Hepatocyte (in vitro differentiated cells): ENCODE data around the gene GRM1. TPM values are rescaled to one million over a fixed set of nuclear protein-coding genes. Genes with fewer than 3 reads are reported as not detected.

ENCODE experiments used
- DNase-seq: peaks from one replicate; pipeline ENCODE4 v3.0.0-alpha.2; 2016; ENCODE audit warnings: low spot score
- H2AFZ ChIP-seq: fragments of 200-600 bp; sonication (generic); 2 replicates; pipeline ENCODE4 v1.6.0; 2016; ENCODE audit warnings: antibody characterized with exemption, mild to moderate bottlenecking
- H3K27ac ChIP-seq: fragments of 200-600 bp; sonication (generic); 2 replicates; pipeline ENCODE4 v1.5.1; 2016; ENCODE audit warnings: mild to moderate bottlenecking
- H3K27me3 ChIP-seq: fragments of 200-600 bp; sonication (generic); 2 replicates; pipeline ENCODE4 v1.6.1; 2016
- H3K36me3 ChIP-seq: fragments of 200-600 bp; sonication (generic); replicated peaks from 2 replicates; pipeline ENCODE4 v1.5.1; 2016; ENCODE audit warnings: low read depth; ENCODE audit not compliant: insufficient read depth
- H3K4me1 ChIP-seq: fragments of 200-600 bp; sonication (generic); 2 replicates; pipeline ENCODE4 v1.5.1; 2016; ENCODE audit warnings: mild to moderate bottlenecking, moderate library complexity; ENCODE audit not compliant: insufficient read depth
- H3K4me2 ChIP-seq: fragments of 200-600 bp; sonication (generic); 2 replicates; pipeline ENCODE4 v1.6.0; 2016
- H3K4me3 ChIP-seq: fragments of 200-600 bp; sonication (generic); 2 replicates; pipeline ENCODE4 v1.5.1; 2016; ENCODE audit warnings: mild to moderate bottlenecking
- H3K79me2 ChIP-seq: fragments of 200-600 bp; sonication (generic); 2 replicates; pipeline ENCODE4 v1.6.0; 2017; ENCODE audit warnings: mild to moderate bottlenecking
- H3K9me2 ChIP-seq: fragments of 200-600 bp; sonication (generic); replicated peaks from 2 replicates; pipeline ENCODE4 v1.6.0; 2017; ENCODE audit warnings: mild to moderate bottlenecking; ENCODE audit not compliant: insufficient read depth
- H3K9me3 ChIP-seq: fragments of 200-600 bp; sonication (generic); 2 replicates; pipeline ENCODE4 v1.5.1; 2016; ENCODE audit warnings: low read depth, mild to moderate bottlenecking
- H4K20me1 ChIP-seq: fragments of 200-600 bp; sonication (generic); 2 replicates; pipeline ENCODE4 v1.6.0; 2016; ENCODE audit warnings: mild to moderate bottlenecking; ENCODE audit not compliant: insufficient read depth, poor library complexity, severe bottlenecking
- EZH2 ChIP-seq: fragments of 200-600 bp; sonication (generic); IDR thresholded peaks from 2 replicates; pipeline ENCODE4 v1.6.1; 2016; ENCODE audit warnings: antibody characterized with exemption, mild to moderate bottlenecking, borderline replicate concordance
- EZH2phosphoT487 ChIP-seq: fragments of 200-600 bp; sonication (generic); IDR thresholded peaks from one replicate; pipeline ENCODE4 v1.6.1; 2018; ENCODE audit warnings: antibody characterized with exemption, mild to moderate bottlenecking, low read depth, moderate library complexity; ENCODE audit not compliant: unreplicated experiment, severe bottlenecking
- WGBS: methylation state at CpG from one replicate; pipeline ENCODE4 v1.1.6; 2016; ENCODE audit warnings: low lambda C conversion rate; ENCODE audit errors: missing lambda C conversion rate; 5-methylcytosine and 5-hydroxymethylcytosine counted together
- polyA plus RNA-seq: library from polyadenylated mRNA; unstranded; fragments of >200 nt; fragmentation: Nextera tagmentation; extraction: Ambion mirVana; gene quantifications from 2 replicates; pipeline ENCODE4 v1.2.1, GENCODE V29; 2016
- total RNA-seq: library from RNA; depleted of rRNA; stranded (reverse); fragments of >200 nt; gene quantifications from 2 replicates; pipeline ENCODE4 v1.2.3, GENCODE V29; 2014
- TF ChIP-seq, protein P1 (sequence below): fragments of 200-600 bp; sonication (generic); IDR thresholded peaks from 2 replicates; pipeline ENCODE4 v1.5.1; 2016; ENCODE audit warnings: antibody characterized with exemption, mild to moderate bottlenecking; ENCODE audit not compliant: poor library complexity

GRM1 gene
- total and polyA plus RNA-seq, 2 experiments from 2014 or later, result 0.17 TPM; not detected in 1

DNA sequence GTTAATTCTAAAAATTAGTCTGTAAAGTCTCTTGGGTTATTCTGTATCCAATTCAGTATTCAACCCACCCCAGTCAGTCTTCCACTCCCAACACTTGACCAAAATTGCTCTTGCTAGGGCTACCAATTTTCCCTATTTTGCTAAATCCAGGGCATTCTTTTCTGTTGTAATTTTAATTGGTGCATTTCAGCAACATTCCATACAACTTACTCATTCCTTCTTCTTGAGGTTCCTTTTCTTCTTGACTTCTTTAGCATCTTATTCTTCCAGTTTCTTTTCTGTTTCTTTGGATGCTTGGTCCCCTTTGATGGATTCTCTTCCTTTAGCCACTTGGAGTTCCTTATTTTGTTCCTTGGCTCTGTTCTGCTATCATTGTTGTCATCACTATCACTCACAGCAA is 11.2 kb upstream of the GRM1 start:
- no peak overlapping the region for H2AFZ ChIP-seq
- TF ChIP-seq EZH2phosphoT487 (no peak), EZH2 (no peak)
- H3K4me1 ChIP-seq, result no peaks in the 10 kb centered on the region

DNA sequence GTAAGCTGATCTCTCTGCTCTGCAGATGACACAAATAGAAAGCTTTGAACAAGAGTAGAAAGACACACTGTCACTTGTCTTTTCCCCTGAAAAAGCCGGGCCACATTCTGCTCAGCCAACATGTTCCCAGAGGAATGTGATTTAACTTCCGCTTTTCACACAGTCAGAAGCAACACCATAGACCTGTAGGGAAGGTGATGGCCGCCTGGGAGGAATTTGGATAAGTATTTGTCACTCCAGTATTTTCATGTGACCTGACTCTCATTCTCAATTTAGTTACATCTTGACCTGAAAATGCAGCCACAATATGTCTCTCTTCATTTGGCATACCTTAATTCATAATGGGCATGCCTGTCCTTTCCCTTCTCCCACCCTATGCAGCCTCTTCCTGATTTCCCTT is 2.0 kb upstream of the GRM1 start:
- H3K4me1 ChIP-seq, result no peaks in the 10 kb centered on the region
- no peaks in the 10 kb centered on the region for H3K9me3 ChIP-seq
- no peak overlapping the region for H3K4me3 ChIP-seq
- no peaks in the 10 kb centered on the region for H4K20me1 ChIP-seq
- no peak overlapping the region for H3K4me2 ChIP-seq
- H3K27ac ChIP-seq, result no peak overlapping the region
- no peaks in the 10 kb centered on the region for H3K79me2 ChIP-seq
- TF ChIP-seq, protein P1, sequence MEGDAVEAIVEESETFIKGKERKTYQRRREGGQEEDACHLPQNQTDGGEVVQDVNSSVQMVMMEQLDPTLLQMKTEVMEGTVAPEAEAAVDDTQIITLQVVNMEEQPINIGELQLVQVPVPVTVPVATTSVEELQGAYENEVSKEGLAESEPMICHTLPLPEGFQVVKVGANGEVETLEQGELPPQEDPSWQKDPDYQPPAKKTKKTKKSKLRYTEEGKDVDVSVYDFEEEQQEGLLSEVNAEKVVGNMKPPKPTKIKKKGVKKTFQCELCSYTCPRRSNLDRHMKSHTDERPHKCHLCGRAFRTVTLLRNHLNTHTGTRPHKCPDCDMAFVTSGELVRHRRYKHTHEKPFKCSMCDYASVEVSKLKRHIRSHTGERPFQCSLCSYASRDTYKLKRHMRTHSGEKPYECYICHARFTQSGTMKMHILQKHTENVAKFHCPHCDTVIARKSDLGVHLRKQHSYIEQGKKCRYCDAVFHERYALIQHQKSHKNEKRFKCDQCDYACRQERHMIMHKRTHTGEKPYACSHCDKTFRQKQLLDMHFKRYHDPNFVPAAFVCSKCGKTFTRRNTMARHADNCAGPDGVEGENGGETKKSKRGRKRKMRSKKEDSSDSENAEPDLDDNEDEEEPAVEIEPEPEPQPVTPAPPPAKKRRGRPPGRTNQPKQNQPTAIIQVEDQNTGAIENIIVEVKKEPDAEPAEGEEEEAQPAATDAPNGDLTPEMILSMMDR, result no peak
- TF ChIP-seq EZH2, result no peak
- no peak for TF ChIP-seq EZH2phosphoT487
- H2AFZ ChIP-seq, result no peak overlapping the region
- no peaks in the 10 kb centered on the region for H3K9me2 ChIP-seq
- WGBS, result 79% methylated on average over 3 of the region's 3 CpGs
- no peaks in the 10 kb centered on the region for H3K36me3 ChIP-seq
- DNase-seq, result no peak
- peaks cover 31% of the 10 kb centered on the region for H3K27me3 ChIP-seq

More for the DNA sequence above, 11.2 kb upstream of the GRM1 start:
- Histone ChIP-seq H3K9me2 (no peaks in the 10 kb centered on the region), H4K20me1 (no peaks in the 10 kb centered on the region), H3K27me3 (no peaks in the 10 kb centered on the region), H3K27ac (no peak overlapping the region), H3K36me3 (no peaks in the 10 kb centered on the region), H3K4me2 (no peak overlapping the region), H3K4me3 (no peak overlapping the region), H3K79me2 (no peaks in the 10 kb centered on the region), H3K9me3 (no peaks in the 10 kb centered on the region)
- DNase-seq, result no peak

DNA sequence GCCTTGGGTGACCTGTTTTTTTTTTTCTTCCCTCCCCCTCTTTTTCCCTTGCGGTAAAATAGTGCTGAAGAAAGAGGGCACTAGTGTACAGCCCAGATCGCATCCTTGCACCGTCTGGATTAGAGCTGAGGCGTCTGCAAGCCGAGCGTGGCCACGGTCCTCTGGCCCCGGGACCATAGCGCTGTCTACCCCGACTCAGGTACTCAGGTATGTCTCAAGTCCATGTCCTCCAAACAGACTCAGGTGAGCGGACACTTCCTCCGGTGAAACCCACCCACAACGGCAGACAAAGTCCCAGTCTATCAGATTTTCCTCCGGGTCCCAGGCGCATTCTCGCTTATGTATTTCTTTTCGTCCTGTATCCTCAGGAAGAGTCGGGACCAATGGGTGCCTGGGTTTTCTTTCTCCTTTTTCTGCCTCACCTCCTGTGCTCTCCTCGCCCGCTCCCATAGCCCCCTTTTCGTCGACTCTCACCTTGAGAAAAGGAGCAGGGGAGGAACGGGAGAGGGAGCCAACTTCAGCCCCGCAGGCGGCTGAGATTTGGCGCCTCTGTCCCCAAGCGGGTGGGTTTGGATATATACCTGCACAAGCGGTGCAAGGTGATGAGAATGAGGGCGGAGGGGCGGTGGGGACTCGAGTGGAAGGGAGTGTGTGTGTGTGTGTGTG is 1.1 kb upstream of the GRM1 start:
- TF ChIP-seq, protein P1, result no peak
- TF ChIP-seq EZH2phosphoT487, result no peak
- TF ChIP-seq EZH2, result no peak
- Histone ChIP-seq H3K27me3 (peaks cover 36% of the 10 kb centered on the region), H3K4me2 (peak overlapping the region; percentile 77), H3K9me3 (no peaks in the 10 kb centered on the region), H3K79me2 (no peaks in the 10 kb centered on the region), H2AFZ (no peak overlapping the region), H4K20me1 (no peaks in the 10 kb centered on the region), H3K4me1 (no peaks in the 10 kb centered on the region), H3K27ac (no peak overlapping the region), H3K9me2 (no peaks in the 10 kb centered on the region), H3K36me3 (no peaks in the 10 kb centered on the region), H3K4me3 (no peak overlapping the region)
- no peak for DNase-seq
- 6% methylated on average over 31 of the region's 31 CpGs for WGBS

DNA sequence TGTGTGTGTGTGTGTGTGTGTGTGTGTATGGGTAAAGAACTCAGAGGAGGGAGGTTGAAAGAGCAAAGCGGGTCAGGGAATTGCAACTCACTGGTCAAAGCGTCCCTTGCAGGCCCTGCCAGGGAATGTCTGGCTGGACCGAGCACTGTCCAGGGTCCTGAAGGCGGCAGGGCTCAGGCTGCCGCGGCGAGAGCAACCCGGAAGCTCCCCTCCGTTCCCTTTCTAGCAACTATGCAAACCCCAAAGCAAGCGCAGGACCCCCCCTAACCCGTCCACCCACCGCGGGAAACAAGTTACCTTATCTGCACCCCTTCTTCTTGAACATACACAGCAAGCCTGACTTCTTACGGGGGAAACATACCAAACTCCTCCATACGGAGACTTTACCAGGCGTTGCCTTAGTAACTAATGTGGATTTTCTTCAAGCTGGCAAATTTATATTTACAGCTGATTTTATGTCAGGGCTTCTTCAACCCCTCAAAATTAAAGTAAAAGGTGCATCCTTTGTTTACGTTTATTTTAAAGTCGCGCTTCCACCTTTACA is 538 bp upstream of the GRM1 start:
- Histone ChIP-seq H4K20me1 (no peaks in the 10 kb centered on the region), H3K27ac (no peak overlapping the region), H3K36me3 (no peaks in the 10 kb centered on the region), H3K4me3 (no peak overlapping the region), H3K9me2 (no peaks in the 10 kb centered on the region), H3K27me3 (peaks cover 36% of the 10 kb centered on the region), H2AFZ (no peak overlapping the region), H3K9me3 (no peaks in the 10 kb centered on the region), H3K4me2 (peak overlapping the region; percentile 77), H3K79me2 (no peaks in the 10 kb centered on the region), H3K4me1 (no peaks in the 10 kb centered on the region)
- 15% methylated on average over 19 of the region's 19 CpGs for WGBS
- peak; percentile 83 for DNase-seq
- no peak for TF ChIP-seq EZH2
- TF ChIP-seq, protein P1, result no peak
- no peak for TF ChIP-seq EZH2phosphoT487
